K562 (cell line): ENCODE measurements around the gene SHC1. TPM values are rescaled to one million over a fixed set of nuclear protein-coding genes. Genes with fewer than 3 reads are reported as not detected.

Source experiments
- MAFK ChIP-seq: IDR thresholded peaks from 2 replicates; pipeline ENCODE4 v1.6.1; 2011; ENCODE audit warnings: low read length, improper control_type of control experiment
- MXD1 ChIP-seq: fragments of 250-450 bp; sonication (Bioruptor Pico); IDR thresholded peaks from 2 replicates; pipeline ENCODE4 v1.8.0; 2021; ENCODE audit warnings: borderline replicate concordance, mild to moderate bottlenecking, moderate library complexity; ENCODE audit not compliant: poor library complexity, severe bottlenecking
- NR1H2 ChIP-seq: sonication (generic); formaldehyde crosslinking; IDR thresholded peaks from 2 replicates; pipeline ENCODE4 v1.4.0; 2020; ENCODE audit warnings: mild to moderate bottlenecking, missing genetic modification reagents
- RFX5 ChIP-seq: IDR thresholded peaks from 2 replicates; pipeline ENCODE4 v1.6.1; 2011; ENCODE audit warnings: low read depth, mild to moderate bottlenecking, improper control_type of control experiment, low read length
- SRF ChIP-seq, 2 experiments: fragments of 250-450, 450-650 bp in 1 of 2; sonication (Bioruptor Pico) in 1 of 2; sonication (generic) in 1 of 2; formaldehyde crosslinking; IDR thresholded peaks; 2 replicates each; pipeline versions ENCODE4 v1.5.0 to v1.5.1; 2020 to 2022; ENCODE audit warnings: mild to moderate bottlenecking in 1 of 2, missing genetic modification reagents in 1 of 2
- TFAP4 ChIP-seq: sonication (generic); formaldehyde crosslinking; IDR thresholded peaks from 2 replicates; pipeline ENCODE4 v1.8.0; 2022; ENCODE audit warnings: missing genetic modification reagents, mild to moderate bottlenecking, moderate library complexity, borderline replicate concordance
- THRAP3 ChIP-seq: fragments of 450-650 bp; IDR thresholded peaks from 2 replicates; pipeline ENCODE4 v1.6.1; 2016; ENCODE audit warnings: mild to moderate bottlenecking, inconsistent platforms, borderline replicate concordance
- TSC22D4 ChIP-seq: fragments of 450-650 bp; IDR thresholded peaks from 2 replicates; pipeline ENCODE4 v1.6.1; 2016; ENCODE audit warnings: missing genetic modification characterization, missing biosample characterization, control low read depth
- ZFP30 ChIP-seq: fragments of 250-450 bp; sonication (Bioruptor Pico); IDR thresholded peaks from 2 replicates; pipeline ENCODE4 v1.8.0; 2022; ENCODE audit warnings: moderate library complexity, mild to moderate bottlenecking, inconsistent platforms, borderline replicate concordance
- ZNF121 ChIP-seq: sonication (generic); formaldehyde crosslinking; conservative IDR thresholded peaks from 2 replicates; pipeline ENCODE4 v1.8.0; 2022; ENCODE audit warnings: missing genetic modification reagents
- ZNF518B ChIP-seq: fragments of 250-450 bp; sonication (Bioruptor Pico); IDR thresholded peaks from 2 replicates; pipeline ENCODE4 v1.5.0; 2021; ENCODE audit warnings: mild to moderate bottlenecking, moderate library complexity
- ZNF76 ChIP-seq: fragments of 250-450 bp; sonication (Bioruptor Pico); IDR thresholded peaks from 2 replicates; pipeline ENCODE4 v1.4.0; 2020; ENCODE audit warnings: mild to moderate bottlenecking, moderate library complexity, borderline replicate concordance
- polyA plus RNA-seq, 8 experiments: library from polyadenylated mRNA; depleted of rRNA in 4 of 8; stranded (reverse) in 5 of 8; unstranded in 3 of 8; fragments of >200 nt; fragmentation: Nextera tagmentation in 2 of 8; fragmentation: Illumina TruSeq in 1 of 8; extraction: Ambion mirVana in 2 of 8; extraction: Trizol in 1 of 8; gene quantifications; 2 replicates each; pipeline versions ENCODE4 v1.2.1 to v1.2.3, GENCODE V29; 2011 to 2014; ENCODE audit warnings: inconsistent platforms in 1 of 8, missing spikeins in 1 of 8
- total RNA-seq, 7 experiments: library from RNA; depleted of rRNA in 6 of 7; stranded (reverse); fragments of >200 nt in 6 of 7; fragmentation: Illumina TruSeq in 2 of 7; extraction: Trizol in 2 of 7; gene quantifications; 2 replicates each; pipeline versions ENCODE4 v1.2.1 to v1.2.3, GENCODE V29; 2011 to 2021; ENCODE audit warnings: low replicate concordance in 1 of 7
- TF ChIP-seq, protein P1 (sequence below), 3 experiments: fragments of 200-800 bp in 1 of 3; sonication (Bioruptor generic) in 1 of 3; sonication (generic) in 1 of 3; formaldehyde crosslinking in 1 of 3; IDR thresholded peaks; 2 replicates each; pipeline versions ENCODE4 v1.6.1 to v1.8.0; 2016 to 2022; ENCODE audit warnings: mild to moderate bottlenecking in 2 of 3, missing compliant biosample characterization in 2 of 3, missing genetic modification characterization in 2 of 3, missing genetic modification reagents in 1 of 3
- TF ChIP-seq, protein P2 (sequence below), 3 experiments: fragments of 200-800 bp in 1 of 3; fragments of 250-450 bp in 1 of 3; fragments of 450-650 bp in 1 of 3; sonication (Bioruptor Pico) in 1 of 3; sonication (Bioruptor generic) in 1 of 3; formaldehyde crosslinking in 1 of 3; IDR thresholded peaks; 2 replicates each; pipeline versions ENCODE4 v1.6.1 to v1.8.0; 2016 to 2022; ENCODE audit warnings: mild to moderate bottlenecking in 2 of 3, missing genetic modification characterization in 2 of 3, missing compliant biosample characterization in 1 of 3, moderate library complexity in 1 of 3

The SHC1 gene
- total and polyA plus RNA-seq, 9 of the 15 experiments (the other 6 are each of a cell fraction or from before 2014, with no cell fraction given), result 4.1 to 113 (median 51.9) TPM

DNA sequence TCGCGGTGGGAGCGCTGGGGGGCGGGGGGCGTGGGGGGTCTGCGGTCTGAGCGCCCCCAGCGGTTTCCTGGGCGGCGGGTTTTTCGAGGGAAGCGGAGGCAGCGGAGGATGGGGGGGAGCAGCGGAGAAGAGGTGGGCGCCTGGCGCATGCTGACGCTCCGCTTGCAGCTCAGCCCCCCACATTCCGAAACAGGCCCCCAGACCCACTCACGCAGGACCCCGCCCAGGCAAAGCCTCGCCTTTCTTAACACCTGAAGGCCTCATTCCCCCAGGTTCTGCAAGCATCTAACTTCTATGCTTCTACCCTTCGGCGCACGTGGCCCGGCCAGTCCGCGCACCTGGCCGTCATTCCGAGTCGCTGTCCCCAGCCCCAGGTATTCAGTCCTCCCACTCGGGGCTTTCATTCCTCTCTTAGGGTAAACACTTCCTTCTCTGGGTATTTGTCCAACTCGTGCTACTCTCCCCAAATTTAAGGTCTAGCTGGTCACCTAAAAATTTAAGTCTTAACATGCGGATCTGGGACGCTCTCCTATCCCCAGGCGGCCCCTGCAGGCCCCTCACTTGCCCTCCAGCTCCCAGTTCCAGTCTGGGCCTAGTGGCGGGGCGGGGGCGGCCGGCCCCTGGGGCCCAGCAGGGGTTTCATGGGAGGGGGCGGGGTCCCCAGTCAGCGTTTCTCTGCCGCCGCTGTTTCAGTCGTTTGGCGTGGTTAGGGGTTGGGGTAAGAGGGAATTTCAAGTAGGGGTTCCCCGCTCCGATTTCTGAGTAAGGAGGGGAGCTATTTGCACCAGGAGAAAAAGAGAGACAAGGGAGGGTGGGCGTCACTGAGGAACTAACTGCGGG lies 29.2 kb upstream of the SHC1 start (continued):
- TF ChIP-seq, protein P1, sequence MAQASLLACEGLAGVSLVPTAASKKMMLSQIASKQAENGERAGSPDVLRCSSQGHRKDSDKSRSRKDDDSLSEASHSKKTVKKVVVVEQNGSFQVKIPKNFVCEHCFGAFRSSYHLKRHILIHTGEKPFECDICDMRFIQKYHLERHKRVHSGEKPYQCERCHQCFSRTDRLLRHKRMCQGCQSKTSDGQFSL (CRISPR knock-in tag; IDR thresholded peaks at IDR 0.05), result peak; percentile 88
- TF ChIP-seq, protein P1 (tag; IDR thresholded peaks at IDR 0.05), result peak in 1 of 2 experiments; percentile 86; a peak in 2 of 4 replicates
- TF ChIP-seq THRAP3, result no peak
- no peak for TF ChIP-seq ZNF518B (CRISPR knock-in tag)
- no peak for TF ChIP-seq NR1H2 (CRISPR knock-in tag)
- no peak for TF ChIP-seq ZFP30 (CRISPR knock-in tag)
- no peak for TF ChIP-seq MAFK
- TF ChIP-seq, protein P2, sequence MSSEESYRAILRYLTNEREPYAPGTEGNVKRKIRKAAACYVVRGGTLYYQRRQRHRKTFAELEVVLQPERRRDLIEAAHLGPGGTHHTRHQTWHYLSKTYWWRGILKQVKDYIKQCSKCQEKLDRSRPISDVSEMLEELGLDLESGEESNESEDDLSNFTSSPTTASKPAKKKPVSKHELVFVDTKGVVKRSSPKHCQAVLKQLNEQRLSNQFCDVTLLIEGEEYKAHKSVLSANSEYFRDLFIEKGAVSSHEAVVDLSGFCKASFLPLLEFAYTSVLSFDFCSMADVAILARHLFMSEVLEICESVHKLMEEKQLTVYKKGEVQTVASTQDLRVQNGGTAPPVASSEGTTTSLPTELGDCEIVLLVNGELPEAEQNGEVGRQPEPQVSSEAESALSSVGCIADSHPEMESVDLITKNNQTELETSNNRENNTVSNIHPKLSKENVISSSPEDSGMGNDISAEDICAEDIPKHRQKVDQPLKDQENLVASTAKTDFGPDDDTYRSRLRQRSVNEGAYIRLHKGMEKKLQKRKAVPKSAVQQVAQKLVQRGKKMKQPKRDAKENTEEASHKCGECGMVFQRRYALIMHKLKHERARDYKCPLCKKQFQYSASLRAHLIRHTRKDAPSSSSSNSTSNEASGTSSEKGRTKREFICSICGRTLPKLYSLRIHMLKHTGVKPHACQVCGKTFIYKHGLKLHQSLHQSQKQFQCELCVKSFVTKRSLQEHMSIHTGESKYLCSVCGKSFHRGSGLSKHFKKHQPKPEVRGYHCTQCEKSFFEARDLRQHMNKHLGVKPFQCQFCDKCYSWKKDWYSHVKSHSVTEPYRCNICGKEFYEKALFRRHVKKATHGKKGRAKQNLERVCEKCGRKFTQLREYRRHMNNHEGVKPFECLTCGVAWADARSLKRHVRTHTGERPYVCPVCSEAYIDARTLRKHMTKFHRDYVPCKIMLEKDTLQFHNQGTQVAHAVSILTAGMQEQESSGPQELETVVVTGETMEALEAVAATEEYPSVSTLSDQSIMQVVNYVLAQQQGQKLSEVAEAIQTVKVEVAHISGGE (CRISPR knock-in tag; IDR thresholded peaks at IDR 0.05), result 0 out of 6 replicates have a peak, but pooled peaks of 1 of the 3 experiments have one; percentile 28
- TF ChIP-seq ZNF76 (CRISPR knock-in tag), result no peak
- TF ChIP-seq ZNF121, result no peak
- TF ChIP-seq TSC22D4 (tag), result no peak
- TF ChIP-seq MXD1 (CRISPR knock-in tag), result peak; percentile 58
- TF ChIP-seq RFX5, result no peak
- no peak for TF ChIP-seq SRF (CRISPR knock-in tag; IDR thresholded peaks at IDR 0.05)
- 0 out of 2 replicates have a peak, but pooled peaks have one; percentile 9 for TF ChIP-seq TFAP4
